GM21423 (cell line): ENCODE data around the gene SEMA3F.
"Not testable (repeated sequence)": the region's sequence is repeated elsewhere in the genome, so short reads cannot be mapped to it uniquely, and the experiment has no call there.

Experiments used
- ATAC-seq: cut with Tn5 transposase; IDR thresholded peaks from one replicate; pipeline ENCODE4 v1.9.1; 2021; ENCODE audit warnings: mild to moderate bottlenecking, moderate library complexity; ENCODE audit not compliant: unreplicated experiment

The SEMA3F gene

DNA sequence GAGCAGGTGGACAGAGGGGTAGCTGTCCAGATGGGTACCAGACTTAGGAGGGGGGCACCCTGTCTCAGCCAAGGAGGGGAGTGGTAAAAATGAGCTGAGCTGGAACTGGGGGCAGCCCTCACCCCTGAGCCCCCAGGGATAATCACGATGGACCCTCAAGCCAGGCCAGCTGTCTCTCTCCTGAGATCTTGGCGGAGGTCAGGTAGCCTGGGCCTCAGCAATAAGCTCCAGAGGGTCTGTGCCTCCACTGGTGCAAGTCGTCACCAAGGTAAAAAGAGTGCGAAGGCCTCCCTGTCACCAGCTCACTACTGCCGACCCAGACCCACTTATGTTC is 55.0 kb downstream of the SEMA3F start:
- ATAC-seq = no peak

DNA sequence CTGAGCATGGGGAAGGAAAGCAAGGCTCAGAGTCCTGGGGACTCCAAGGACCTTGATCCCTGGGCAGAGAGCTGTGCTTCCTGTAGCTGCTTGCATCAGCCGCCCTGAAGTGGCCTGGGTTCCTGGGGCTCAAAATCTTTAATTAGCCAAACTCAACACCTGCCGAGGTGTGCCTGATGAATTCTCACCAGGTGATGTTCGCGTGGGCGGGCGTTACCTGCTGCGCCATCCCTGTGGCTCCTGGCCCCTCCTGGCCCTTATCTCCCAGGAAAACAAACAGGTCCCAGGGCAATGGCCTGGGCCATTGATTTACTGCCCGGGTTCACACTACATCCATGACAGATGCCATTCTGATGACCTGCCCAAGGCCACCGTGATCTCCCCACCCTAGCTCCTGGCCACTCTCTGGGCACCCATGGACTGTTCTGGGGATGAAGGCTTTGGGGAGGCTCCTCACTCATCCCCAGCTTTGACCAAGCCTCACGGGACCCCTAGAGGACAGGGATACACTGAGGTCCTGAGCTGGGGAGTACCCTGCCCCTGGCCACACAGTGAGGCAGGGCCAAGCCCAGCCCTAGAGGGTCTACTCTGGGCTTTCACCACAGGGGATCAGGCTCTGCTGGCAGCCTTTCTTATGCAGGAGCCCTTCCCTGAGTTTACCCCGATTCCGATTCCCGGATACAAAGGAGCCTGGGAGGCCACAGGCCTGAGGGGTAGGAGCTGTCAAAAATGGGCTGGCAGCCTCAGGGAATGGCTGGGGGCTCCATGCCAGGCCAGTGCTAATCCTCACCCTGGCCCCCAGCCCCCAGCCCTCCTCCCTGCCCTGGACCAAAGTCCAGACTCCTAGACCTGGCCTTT is 55.6 kb downstream of the SEMA3F start:
- no peak for ATAC-seq

DNA sequence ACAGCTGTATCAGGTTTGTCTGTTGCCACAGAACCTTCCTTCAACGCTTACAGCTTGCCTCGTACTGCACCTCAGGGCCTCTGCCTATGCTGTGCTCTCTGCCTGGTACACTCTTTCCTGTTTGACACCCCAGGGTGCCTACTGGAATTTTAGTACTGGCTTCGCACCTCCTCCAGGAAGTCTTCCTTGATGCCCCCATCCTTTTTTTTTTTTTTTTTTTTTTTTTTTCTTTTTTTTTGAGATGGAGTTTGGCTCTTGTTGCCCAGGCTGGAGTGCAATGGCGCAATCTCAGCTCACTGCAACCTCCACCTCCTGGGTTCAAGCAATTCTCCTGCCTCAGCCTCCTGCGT is 56.2 kb downstream of the SEMA3F start:
- ATAC-seq = not testable (repeated sequence)

DNA sequence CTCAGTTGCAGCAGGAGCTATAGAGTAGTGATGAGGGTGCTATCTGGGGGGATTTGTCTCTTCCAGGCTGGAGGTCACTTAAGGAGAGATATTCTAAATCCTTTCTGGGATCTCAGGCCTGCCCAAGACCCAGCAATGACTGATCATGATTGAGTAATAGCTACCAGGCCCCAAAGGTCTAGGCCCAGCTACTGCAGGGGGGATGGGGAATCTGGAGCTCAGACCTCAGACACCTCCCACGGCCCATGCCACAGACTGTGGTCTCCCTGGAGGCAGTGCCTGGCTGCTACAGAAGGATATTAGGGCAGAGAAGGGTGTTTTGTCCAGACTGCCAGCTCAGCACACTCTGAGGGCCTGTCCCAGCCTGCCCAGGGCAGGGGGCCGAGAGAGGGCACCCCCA is 56.8 kb downstream of the SEMA3F start:
- ATAC-seq = no peak

DNA sequence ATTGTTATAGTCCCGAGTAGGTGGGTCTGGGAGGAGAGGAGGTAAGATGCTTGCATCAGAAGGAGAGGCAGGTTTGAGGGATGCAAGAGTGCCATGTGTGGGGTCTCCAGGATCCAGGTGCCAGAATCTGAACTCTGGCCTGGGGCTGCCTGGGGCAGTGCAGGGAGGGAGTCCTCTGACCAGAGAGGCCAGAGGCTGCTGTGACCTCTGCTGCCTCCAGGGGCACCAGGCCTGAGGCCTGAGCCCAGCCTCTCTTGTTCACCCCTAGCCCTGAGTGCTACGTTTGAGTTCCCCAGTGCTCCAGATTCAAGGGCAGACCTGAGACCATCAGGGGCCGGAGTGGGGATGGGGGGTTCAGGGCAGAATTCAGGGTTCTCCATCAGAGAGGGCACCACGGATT is 57.4 kb downstream of the SEMA3F start:
- no peak for ATAC-seq

DNA sequence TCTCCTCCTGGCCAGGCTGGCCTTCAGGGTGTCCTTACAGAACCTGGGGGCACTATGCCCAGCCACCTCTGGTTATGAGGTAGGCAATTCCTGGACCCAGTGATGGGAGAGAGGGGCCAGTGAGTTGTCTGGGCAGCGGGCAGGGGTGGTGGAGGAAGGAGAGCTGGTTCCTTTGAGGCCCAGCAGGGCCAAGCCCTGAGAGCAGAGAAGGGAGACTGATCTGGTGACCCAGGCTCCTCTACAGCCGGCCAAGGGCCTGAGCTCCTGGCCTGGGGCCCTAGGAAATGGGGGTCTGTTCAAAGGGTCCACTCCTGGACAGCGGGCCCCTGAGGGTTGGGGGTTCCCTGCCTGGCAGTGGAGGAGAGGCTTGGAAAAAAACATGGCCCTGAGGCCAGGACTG is 57.8 kb downstream of the SEMA3F start:
- ATAC-seq = no peak

DNA sequence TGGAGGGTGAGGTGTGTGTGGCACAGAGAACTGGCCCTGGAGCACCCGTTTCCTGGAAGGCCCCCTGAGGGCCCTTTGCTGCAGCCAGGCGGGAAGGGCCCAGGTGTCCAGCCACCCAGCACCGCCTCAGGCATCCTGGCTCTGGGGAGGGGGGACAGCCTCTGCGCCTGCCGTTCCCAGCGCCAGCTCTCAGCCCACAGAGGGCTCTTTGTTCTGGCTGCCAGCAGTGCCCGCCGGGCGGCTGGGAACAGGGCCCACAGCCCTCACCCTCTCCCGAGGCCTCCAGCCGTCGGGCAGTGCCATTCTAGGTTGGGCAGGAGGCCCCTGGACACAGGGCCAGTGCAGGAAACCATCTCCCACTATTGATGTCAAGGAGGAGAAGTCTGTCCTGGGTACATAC is 58.2 kb downstream of the SEMA3F start:
- ATAC-seq = no peak

DNA sequence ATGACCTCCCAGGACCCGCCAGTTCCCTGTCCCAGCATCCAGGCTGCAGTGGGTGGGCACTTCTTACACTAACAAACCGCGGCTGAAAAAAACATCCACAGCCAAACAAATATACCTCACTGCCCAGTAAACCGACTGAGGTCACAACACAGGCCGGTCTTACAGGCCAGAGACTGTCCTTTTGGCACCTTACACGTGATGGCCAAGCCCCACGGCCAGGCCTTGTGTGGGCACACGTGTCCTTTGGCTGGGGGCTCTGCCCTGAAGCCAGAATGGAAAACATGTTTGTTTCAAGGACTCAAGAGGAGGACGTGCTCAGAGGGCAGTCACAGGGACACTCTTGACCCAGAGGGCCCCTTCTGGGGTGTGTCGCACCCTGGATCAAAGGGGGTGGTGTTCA is 59.7 kb downstream of the SEMA3F start:
- no peak for ATAC-seq

DNA sequence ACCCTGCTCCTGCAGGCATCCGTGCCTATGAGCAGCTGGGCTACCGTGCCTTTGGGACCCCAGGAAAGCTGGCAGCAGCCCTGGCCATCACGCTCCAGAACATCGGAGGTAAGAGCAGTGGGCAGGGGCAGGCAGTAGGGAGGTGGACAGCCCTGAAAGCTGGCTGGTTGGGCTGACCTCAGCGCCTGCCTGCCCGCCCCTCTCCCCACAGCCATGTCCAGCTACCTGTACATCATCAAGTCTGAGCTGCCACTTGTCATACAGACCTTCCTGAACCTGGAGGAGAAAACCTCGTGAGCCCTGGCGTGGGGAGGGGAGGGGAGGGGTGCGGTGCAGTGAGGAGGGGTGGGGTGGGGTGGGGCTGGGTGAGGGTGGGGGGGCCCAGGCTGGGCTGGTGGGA is 60.4 kb downstream of the SEMA3F start:
- no peak for ATAC-seq

DNA sequence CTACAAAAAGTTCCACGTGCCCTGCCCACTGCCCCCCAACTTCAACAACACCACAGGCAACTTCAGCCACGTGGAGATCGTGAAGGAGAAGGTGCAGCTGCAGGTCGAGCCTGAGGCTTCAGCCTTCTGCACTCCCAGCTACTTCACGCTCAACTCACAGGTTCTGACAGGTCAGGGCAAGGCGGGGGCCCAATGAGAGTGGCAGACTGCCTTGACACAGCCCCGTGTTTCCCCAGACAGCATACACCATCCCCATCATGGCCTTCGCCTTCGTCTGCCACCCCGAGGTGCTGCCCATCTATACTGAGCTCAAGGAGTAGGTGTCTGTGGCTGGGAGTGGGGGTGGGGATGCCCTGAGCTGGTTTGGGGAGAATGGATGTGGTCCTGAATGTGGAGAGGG is 62.6 kb downstream of the SEMA3F start:
- ATAC-seq = no peak

DNA sequence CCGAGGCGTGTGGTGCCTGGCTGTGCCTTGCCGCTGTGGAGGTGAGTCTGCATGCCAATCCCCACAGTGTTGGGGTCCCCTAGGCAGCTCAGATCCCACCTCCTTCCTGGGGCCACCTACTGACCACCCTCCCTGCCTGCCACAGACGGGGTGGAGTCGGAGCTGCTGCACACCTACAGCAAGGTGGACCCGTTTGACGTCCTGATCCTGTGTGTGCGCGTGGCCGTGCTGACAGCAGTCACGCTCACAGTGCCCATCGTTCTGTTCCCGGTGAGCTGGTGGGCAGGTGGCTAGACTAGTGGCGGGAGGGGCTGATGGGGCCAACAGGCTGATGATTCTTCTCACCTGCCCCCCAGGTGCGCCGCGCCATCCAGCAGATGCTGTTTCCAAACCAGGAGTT is 63.3 kb downstream of the SEMA3F start:
- ATAC-seq = no peak

DNA sequence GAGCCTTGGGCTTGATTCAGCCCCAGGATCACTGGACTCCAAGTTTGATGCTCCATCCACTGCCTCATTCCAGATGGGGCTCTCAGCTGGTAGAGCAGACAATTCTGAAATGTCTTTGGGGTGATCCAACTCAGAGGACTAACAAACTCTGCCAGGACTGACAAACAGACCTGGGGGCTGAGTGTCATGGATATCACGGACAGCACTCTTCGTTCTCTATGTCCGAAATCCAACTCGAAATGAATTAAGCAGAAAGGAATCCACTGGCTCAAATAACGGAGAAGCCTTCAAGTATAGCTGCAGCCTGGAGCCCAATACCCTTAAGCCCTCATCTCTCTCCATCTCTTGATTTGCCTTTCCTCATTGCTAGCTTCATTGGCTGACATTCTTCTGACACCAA is 64.2 kb downstream of the SEMA3F start:
- ATAC-seq = no peak

DNA sequence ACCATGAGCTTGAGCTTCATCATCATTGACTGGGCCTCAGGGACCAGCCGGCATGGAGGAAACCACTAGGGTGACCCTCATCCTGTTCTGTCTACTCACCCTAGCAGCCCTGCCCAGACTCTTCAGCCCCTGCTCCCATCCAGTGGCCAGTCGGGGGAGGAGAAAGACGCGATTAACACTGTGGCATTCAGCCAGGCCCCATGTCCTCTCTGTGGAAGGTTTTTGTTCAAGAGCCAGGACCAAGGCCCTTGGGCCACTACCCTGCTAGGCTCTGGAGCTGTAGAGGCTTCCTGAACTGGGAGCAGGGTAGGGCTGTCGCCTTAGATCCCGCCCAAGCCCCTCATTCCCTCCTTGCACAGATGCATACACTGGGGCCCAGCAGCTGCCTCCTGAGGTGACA is 65.0 kb downstream of the SEMA3F start:
- no peak for ATAC-seq

DNA sequence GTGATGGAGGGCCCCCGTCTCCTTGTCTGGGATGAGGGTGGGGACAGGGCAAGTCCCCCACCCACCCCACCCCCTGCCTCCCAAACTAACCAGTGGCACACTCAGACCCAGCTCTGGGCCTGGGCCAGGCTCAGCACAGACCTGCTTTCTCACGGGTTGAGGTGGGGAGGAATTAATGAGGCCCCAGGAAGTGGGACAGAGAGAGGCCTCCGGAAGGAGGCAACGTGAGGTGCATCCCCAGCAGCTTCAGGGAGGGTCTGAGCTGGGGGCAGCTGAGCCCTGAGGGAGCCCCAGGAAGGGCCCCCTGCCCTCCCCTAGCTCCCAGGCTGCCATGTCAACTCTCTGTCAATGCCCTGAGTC is 65.9 kb downstream of the SEMA3F start:
- no peak for ATAC-seq

DNA sequence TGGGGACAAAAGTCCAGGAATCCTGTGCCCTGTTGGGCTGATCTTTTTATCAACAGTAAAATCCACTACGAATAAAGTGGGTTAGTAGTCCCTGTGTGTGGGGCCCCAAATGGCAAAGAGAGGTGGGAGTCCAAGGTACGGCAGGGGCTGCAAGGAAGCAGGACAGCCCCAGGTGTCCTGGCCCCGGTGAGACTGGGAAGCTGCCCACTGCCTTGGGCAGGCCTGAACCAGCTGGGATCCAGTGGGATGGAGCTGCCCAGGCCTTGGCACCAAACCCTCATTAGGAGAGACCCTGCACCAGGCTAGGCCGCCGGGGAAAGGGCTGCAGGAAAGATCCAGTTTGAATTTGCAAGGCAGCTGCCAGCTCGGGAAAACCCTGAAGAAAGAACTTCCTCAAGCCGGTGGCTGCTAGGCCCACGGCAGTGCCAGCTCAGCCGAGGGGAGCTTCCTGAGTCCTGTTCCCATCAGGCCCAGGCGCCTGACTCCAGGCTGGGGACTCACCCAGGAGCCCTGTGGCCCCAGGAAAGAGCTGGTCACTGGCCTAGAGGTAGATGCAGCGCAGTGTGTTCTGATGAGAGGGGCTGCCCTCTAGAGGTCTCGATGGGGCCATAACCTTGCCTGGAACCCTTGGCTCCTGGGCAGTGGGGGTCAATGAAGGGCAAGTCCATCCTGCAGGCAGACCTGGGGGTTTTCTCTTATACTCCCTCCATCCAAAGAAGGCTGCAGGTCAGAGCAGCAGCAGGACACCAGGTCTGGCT is 66.5 kb downstream of the SEMA3F start:
- no peak for ATAC-seq

DNA sequence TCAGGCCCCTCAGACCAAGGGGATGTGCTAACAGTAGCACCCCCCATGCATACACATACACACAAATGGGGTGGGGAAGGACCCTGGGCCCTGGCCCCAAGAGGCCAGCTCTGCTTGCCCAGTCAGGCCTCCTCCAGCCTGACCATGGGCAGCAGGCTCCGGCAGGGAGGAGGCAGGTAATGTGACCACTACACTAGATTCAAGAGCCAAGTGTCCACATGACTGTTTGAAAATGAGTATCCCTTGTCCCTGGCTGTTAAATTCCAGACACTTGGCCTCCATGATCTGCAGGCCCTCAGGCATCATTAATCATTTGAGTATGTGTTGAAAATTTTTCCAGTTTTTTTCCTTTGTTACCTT is 67.0 kb downstream of the SEMA3F start:
- no peak for ATAC-seq

DNA sequence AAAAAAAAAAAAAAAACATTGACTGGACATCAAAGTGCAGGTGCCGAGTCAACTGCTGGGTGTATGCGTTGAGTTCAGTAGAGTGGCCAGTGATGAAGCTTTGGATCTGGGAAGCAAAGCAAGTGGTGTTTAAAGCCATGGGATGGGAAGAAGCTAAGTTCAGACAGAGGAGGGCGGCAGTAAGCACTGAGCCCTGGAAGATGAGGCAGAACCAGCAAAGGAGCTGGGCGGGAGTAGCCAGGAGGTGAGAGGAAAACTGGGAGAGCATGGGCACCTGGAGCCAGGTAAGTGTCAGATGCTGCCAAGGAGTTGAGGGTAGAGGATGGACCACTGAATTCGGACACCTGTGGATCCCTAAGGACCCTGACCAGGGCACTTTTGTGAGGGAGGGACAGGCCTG is 69.5 kb downstream of the SEMA3F start:
- no peak for ATAC-seq

DNA sequence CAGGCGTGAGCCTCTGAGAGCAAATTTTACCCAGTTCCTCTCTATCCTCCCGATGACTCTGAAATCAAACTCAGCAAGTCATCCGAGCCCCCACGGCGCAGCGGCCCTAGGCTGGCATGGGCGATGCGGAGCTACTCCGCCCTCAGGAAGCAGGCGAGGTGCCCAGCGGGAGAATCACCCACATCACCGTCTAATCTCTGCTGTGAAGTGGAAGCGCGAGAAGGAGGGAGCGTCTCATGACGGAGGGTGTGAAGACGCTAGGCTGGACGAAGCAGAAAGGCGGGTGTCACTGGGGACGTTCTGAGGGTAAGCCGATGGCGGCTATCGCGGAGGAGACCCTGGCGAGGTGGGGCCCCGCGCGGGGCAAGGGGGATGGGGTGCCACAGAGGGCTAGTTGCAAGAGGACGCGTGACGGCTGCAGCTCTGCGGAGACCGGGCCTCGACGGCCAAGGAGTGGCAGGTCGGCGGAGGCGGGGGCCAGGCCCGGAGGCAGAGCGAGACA is 71.8 kb downstream of the SEMA3F start:
- peak; percentile 3 for ATAC-seq

DNA sequence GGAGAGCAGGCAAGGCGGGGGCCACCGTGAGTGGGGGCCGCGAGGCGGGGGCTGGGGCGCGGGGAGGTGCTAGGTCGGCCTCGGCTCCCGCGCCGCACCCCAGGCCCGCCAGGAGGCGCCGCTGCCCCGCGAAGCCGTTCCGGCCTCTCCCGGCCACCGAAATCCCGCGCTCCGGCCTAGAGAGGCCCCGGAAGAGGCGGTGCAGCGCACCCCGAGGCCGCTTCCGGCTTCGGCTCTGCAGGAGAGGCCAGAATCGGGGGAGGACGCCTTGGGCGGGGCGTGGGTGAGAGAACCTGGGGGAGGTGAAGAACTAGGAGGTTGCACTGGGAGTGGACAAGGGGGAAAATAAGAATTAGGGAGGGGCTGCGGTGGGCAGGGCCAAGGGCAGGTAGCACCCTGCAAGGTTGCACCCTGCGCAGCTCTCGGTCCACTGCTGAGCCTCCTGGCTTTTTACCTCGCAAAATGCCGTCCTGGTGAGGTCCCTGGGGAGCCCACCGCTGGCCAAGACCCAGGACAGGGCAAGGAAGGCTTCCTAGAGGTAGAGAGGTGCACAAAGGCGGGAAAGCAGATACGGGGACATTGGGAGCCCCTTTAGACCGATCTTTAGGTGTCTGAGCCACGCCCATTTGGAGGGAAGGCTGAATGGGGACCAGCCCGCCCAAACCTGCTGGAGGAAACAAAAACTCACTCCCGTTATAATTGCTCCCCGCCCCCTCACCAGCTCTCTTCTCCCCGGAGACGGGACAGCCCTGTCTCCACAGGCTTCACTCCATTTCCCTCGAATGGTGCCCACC is 72.5 kb downstream of the SEMA3F start:
- peak; percentile 86 for ATAC-seq

DNA sequence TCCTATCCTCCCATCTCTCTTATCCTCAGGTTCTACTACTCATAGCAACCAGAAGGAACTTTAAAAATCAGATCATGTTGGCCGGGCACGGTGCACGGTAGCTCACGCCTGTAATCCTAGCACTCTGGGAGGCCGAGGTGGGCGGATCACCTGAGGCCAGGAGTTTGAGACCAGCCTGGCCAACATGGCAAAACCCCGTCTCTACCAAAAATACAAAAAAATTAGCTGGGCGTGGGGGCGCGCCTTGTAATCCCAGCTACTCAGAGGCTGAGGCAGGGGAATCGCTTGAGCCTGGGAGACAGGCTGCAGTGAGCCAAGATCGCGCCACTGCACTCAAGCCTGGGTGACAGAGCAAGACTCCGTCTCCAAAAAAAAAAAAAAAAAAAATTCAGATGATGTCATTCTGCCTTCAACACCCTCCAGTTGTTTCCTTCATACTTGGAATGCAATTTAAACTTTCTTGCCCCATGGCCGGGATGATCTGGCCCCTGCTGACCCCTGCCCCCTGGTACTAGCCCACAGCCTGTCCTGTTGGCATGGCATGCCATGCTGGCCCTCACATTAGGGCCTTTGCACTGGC is 73.2 kb downstream of the SEMA3F start:
- ATAC-seq = not testable (repeated sequence)

DNA sequence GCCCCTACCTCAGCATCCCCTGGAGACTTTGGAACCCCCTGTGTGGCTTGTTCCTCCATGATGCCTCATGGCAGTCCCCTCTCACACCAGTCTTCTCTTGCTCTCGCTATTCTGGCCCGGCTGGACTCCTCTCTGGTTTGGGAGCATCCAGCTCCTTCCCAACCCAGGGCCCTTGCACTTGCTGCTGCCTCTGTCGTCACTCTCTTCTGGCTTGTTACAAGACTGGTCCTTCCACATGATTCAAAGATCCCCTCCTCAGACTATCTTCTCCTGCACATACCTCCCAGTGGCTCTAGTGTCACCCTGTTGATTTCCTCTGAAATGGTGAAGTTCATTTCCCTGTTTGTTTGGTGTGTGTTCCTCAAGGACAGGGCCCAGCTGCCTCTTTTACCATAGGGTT is 74.4 kb downstream of the SEMA3F start:
- no peak for ATAC-seq
